H9 (cell line): ENCODE results near the gene FRYL. TPM values are rescaled to one million over a fixed set of nuclear protein-coding genes. Genes with fewer than 3 reads are reported as not detected.

ENCODE experiments used
- DNase-seq: peaks from one replicate; pipeline ENCODE4 v3.0.0-alpha.2; 2017
- H2AFZ ChIP-seq: one replicate; pipeline ENCODE4 v1.6.1; 2013; ENCODE audit warnings: mild to moderate bottlenecking, low read length, control low read depth, moderate library complexity
- H2AK5ac ChIP-seq: 2 replicates; pipeline ENCODE4 v1.6.1; 2013; ENCODE audit warnings: low read length, control low read depth, mixed read lengths; ENCODE audit not compliant: insufficient read length
- H2BK120ac ChIP-seq: one replicate; pipeline ENCODE4 v1.6.1; 2013; ENCODE audit warnings: low read depth, mild to moderate bottlenecking, low read length, control low read depth, inconsistent platforms; ENCODE audit not compliant: poor library complexity, severe bottlenecking
- H2BK12ac ChIP-seq: 2 replicates; pipeline ENCODE4 v1.6.1; 2013; ENCODE audit warnings: low read length, control low read depth, mixed read lengths, low read depth; ENCODE audit not compliant: insufficient read length
- H2BK15ac ChIP-seq: 2 replicates; pipeline ENCODE4 v1.6.1; 2013; ENCODE audit warnings: low read depth, low read length, control low read depth
- H2BK20ac ChIP-seq: one replicate; pipeline ENCODE4 v1.6.1; 2013; ENCODE audit warnings: low read depth, mild to moderate bottlenecking, low read length, control low read depth, inconsistent platforms; ENCODE audit not compliant: poor library complexity, severe bottlenecking
- H2BK5ac ChIP-seq: 2 replicates; pipeline ENCODE4 v1.6.1; 2013; ENCODE audit warnings: low read length, control low read depth, mixed read lengths; ENCODE audit not compliant: insufficient read length
- H3K14ac ChIP-seq: 2 replicates; pipeline ENCODE4 v1.6.1; 2013; ENCODE audit warnings: low read length, control low read depth; ENCODE audit not compliant: insufficient read depth
- H3K18ac ChIP-seq: 2 replicates; pipeline ENCODE4 v1.6.1; 2013; ENCODE audit warnings: low read depth, mild to moderate bottlenecking, mixed read lengths, low read length, control low read depth; ENCODE audit not compliant: insufficient read length
- H3K23ac ChIP-seq: 2 replicates; pipeline ENCODE4 v1.6.1; 2013; ENCODE audit warnings: low read length, control low read depth, mixed read lengths, low read depth; ENCODE audit not compliant: insufficient read length
- H3K23me2 ChIP-seq: 2 replicates; pipeline ENCODE4 v1.6.1; 2013; ENCODE audit warnings: low read depth, mild to moderate bottlenecking, mixed read lengths, low read length, control low read depth; ENCODE audit not compliant: insufficient read length, poor library complexity, severe bottlenecking
- H3K27ac ChIP-seq: 2 replicates; pipeline ENCODE4 v1.5.1; 2013; ENCODE audit warnings: low read length, control low read depth, mixed read lengths, low read depth; ENCODE audit not compliant: insufficient read length
- H3K27me3 ChIP-seq: 2 replicates; pipeline ENCODE4 v1.6.1; 2013; ENCODE audit warnings: low read length, control low read depth, inconsistent platforms; ENCODE audit not compliant: insufficient read depth
- H3K4ac ChIP-seq: 2 replicates; pipeline ENCODE4 v1.6.1; 2013; ENCODE audit warnings: low read depth, mild to moderate bottlenecking, control low read depth, inconsistent platforms, low read length, moderate library complexity
- H3K4me1 ChIP-seq: 2 replicates; pipeline ENCODE4 v1.6.1; 2013; ENCODE audit warnings: low read length, control low read depth, inconsistent platforms; ENCODE audit not compliant: insufficient read depth
- H3K4me2 ChIP-seq: 2 replicates; pipeline ENCODE4 v1.6.1; 2013; ENCODE audit warnings: low read length, control low read depth, mixed read lengths; ENCODE audit not compliant: insufficient read length, insufficient read depth
- H3K56ac ChIP-seq: 2 replicates; pipeline ENCODE4 v1.6.1; 2013; ENCODE audit warnings: low read depth, mild to moderate bottlenecking, mixed read lengths, low read length, control low read depth; ENCODE audit not compliant: insufficient read length
- H3K79me1 ChIP-seq: 2 replicates; pipeline ENCODE4 v1.6.1; 2013; ENCODE audit warnings: low read depth, mild to moderate bottlenecking, moderate library complexity, low read length, control low read depth, inconsistent platforms; ENCODE audit not compliant: insufficient read depth, poor library complexity, severe bottlenecking
- H3K79me2 ChIP-seq: 2 replicates; pipeline ENCODE4 v1.6.1; 2013; ENCODE audit warnings: low read length, control low read depth, inconsistent platforms; ENCODE audit not compliant: insufficient read depth
- H3K9ac ChIP-seq: 2 replicates; pipeline ENCODE4 v1.6.1; 2013; ENCODE audit warnings: low read length, control low read depth, mixed read lengths; ENCODE audit not compliant: insufficient read length; ENCODE audit errors: extremely low read depth
- H3K9me3 ChIP-seq: one replicate; pipeline ENCODE4 v1.6.1; 2013; ENCODE audit warnings: low read depth, low read length, inconsistent platforms; ENCODE audit not compliant: control insufficient read depth
- H3T11ph ChIP-seq: one replicate; pipeline ENCODE4 v1.6.1; 2013; ENCODE audit warnings: mild to moderate bottlenecking, low read length, control low read depth, inconsistent platforms
- H4K20me1 ChIP-seq: one replicate; pipeline ENCODE4 v1.6.1; 2013; ENCODE audit not compliant: control insufficient read depth, insufficient read length, insufficient read depth
- H4K5ac ChIP-seq: 2 replicates; pipeline ENCODE4 v1.6.1; 2013; ENCODE audit warnings: low read depth, mild to moderate bottlenecking, mixed read lengths, low read length, control low read depth; ENCODE audit not compliant: insufficient read length
- H4K8ac ChIP-seq: replicated peaks from 2 replicates; pipeline ENCODE4 v1.6.1; 2013; ENCODE audit warnings: low read length, control low read depth, mixed read lengths, low read depth; ENCODE audit not compliant: insufficient read length
- H4K91ac ChIP-seq: 2 replicates; pipeline ENCODE4 v1.6.1; 2013; ENCODE audit warnings: low read depth, mild to moderate bottlenecking, moderate library complexity, mixed read lengths, low read length, control low read depth; ENCODE audit not compliant: insufficient read length
- H3K27ac Mint-ChIP-seq, 3 experiments: 2 replicates in 2 of 3; 3 replicates in 1 of 3; pipeline ENCODE4 v1.8.0; 2020 to 2021; ENCODE audit warnings: mixed read lengths in 3 of 3, mild to moderate bottlenecking in 1 of 3, moderate library complexity in 1 of 3
- H3K27me3 Mint-ChIP-seq: 2 replicates; pipeline ENCODE4 v1.8.0; 2021; ENCODE audit warnings: low read depth, mild to moderate bottlenecking, moderate library complexity, mixed read lengths
- H3K36me3 Mint-ChIP-seq, 3 experiments: 2 replicates in 2 of 3; 3 replicates in 1 of 3; pipeline ENCODE4 v1.8.0; 2020 to 2021; ENCODE audit warnings: low read depth in 3 of 3, mixed read lengths in 3 of 3; ENCODE audit not compliant: insufficient read depth in 1 of 3
- H3K4me1 Mint-ChIP-seq, 2 experiments: 2 replicates each; pipeline ENCODE4 v1.8.0; 2020; ENCODE audit warnings: mixed read lengths in 2 of 2
- H3K4me3 Mint-ChIP-seq, 2 experiments: 2 replicates in 1 of 2; 3 replicates in 1 of 2; pipeline ENCODE4 v1.8.0; 2020 to 2021; ENCODE audit warnings: mild to moderate bottlenecking in 2 of 2, mixed read lengths in 2 of 2, moderate library complexity in 1 of 2
- H3K9me3 Mint-ChIP-seq, 2 experiments: 2 replicates in 1 of 2; 3 replicates in 1 of 2; pipeline ENCODE4 v1.8.0; 2020; ENCODE audit warnings: mild to moderate bottlenecking in 2 of 2, mixed read lengths in 2 of 2, moderate library complexity in 1 of 2
- CTCF ChIP-seq: fragments of 200-600 bp; sonication (generic); conservative IDR thresholded peaks from 3 replicates; pipeline ENCODE4 v1.8.0; 2021; ENCODE audit warnings: antibody characterized with exemption, mild to moderate bottlenecking
- WGBS: extraction: QIAGEN DNeasy Blood & Tissue Kit; methylation state at CpG from one replicate; pipeline ENCODE4 v1.1.7; 2013; ENCODE audit warnings: missing lambda C conversion rate, low lambda C conversion rate, mixed read lengths; ENCODE audit not compliant: insufficient read length; ENCODE audit errors: extremely low coverage; 5-methylcytosine and 5-hydroxymethylcytosine counted together
- total RNA-seq: library from RNA; stranded (reverse); gene quantifications from 2 replicates; pipeline ENCODE4 v1.2.1, GENCODE V29; 2021

The FRYL gene
- total RNA-seq, 1 experiment from 2014 or later: 31.5 TPM

GRCh38 chr4:48669086-48669485 lies 111.0 kb downstream of the FRYL start:
- DNase-seq: no peak
- Histone ChIP-seq H3K23me2 (no peaks in the 10 kb centered on the region), H3K4ac (no peak overlapping the region), H3K4me1 (peaks cover 5% of the 10 kb centered on the region; the same call in 1 of the 2 replicates), H3T11ph (no peak overlapping the region), H3K79me1 (no peaks in the 10 kb centered on the region), H3K9ac (no peak overlapping the region), H4K5ac (no peak overlapping the region), H2BK5ac (no peak overlapping the region), H4K20me1 (no peaks in the 10 kb centered on the region), H3K18ac (no peak overlapping the region), H3K9me3 (no peaks in the 10 kb centered on the region), H3K14ac (no peak overlapping the region), H2AFZ (no peak overlapping the region), H3K56ac (no peak overlapping the region), H3K27me3 (no peaks in the 10 kb centered on the region), H3K23ac (no peak overlapping the region), H3K79me2 (no peaks in the 10 kb centered on the region; the same call in 1 of the 2 replicates), H3K4me2 (no peak overlapping the region), H4K91ac (no peak overlapping the region), H2AK5ac (no peak overlapping the region), H3K27ac (no peak overlapping the region), H2BK12ac (no peak overlapping the region), H2BK20ac (no peak overlapping the region), H4K8ac (no peak overlapping the region), H2BK120ac (no peak overlapping the region), H2BK15ac (no peak overlapping the region)
- no CpG with 5 or more reads among the region's 3 CpGs for WGBS
- Mint-ChIP-seq H3K9me3 (no peaks in the 10 kb centered on the region; a peak in 1 of 5 replicates), H3K27me3 (no peaks in the 10 kb centered on the region), H3K27ac (no peak overlapping the region; a peak in 1 of 7 replicates), H3K36me3 (peaks cover 0 to 7% (median under 1%) of the 10 kb centered on the region in 3 experiments; a peak in 1 of 7 replicates), H3K4me1 (peaks cover 15 to 16% of the 10 kb centered on the region in 2 experiments), H3K4me3 (no peak overlapping the region; a peak in 1 of 5 replicates)
- no peak for TF ChIP-seq CTCF
